IMR-90 (cell line): ENCODE results near the gene ANO4. TPM values are rescaled to one million over a fixed set of nuclear protein-coding genes. Genes with fewer than 3 reads are reported as not detected.

Experiments used
- ATAC-seq: fragments of 200-7000 bp; cut with Tn5 transposase; 2 replicates; pipeline ENCODE4 v1.9.1; 2020; ENCODE audit warnings: low read depth, mild to moderate bottlenecking, moderate library complexity
- BruUV-seq: library from RNA; stranded (reverse); fragments of 400-500 nt; replicated peaks from 2 replicates; lab custom pipeline; 2021; lab: Mats Ljungman, UMichigan
- CTCF ChIA-PET: fragments of 300-600 bp; formaldehyde crosslinking; extraction: SDS; loops from one replicate; lab custom pipeline; 2021; ENCODE audit warnings: antibody characterized with exemption; lab: Yijun Ruan, JAX
- POLR2A ChIA-PET: fragments of 300-600 bp; sonication (Branson Sonifier 250); formaldehyde crosslinking; loops from one replicate; lab custom pipeline; 2022; ENCODE audit warnings: antibody characterized with exemption; ENCODE audit not compliant: unreplicated experiment; lab: Charles Lee
- DNase-seq: peaks from one replicate; pipeline ENCODE4 v3.0.0; 2013
- H2AFZ ChIP-seq: replicated peaks from 2 replicates; pipeline ENCODE3; 2013; ENCODE audit warnings: low read length, mild to moderate bottlenecking; ENCODE audit not compliant: poor library complexity
- H2AK5ac ChIP-seq: 2 replicates; pipeline ENCODE4 v1.6.1; 2013; ENCODE audit warnings: low read depth, low read length, inconsistent platforms
- H2AK9ac ChIP-seq: replicated peaks from 2 replicates; pipeline ENCODE3; 2013; ENCODE audit warnings: mild to moderate bottlenecking, low read depth, low read length, moderate library complexity; ENCODE audit not compliant: poor library complexity
- H2BK120ac ChIP-seq: 2 replicates; pipeline ENCODE4 v1.6.1; 2013; ENCODE audit warnings: low read depth, low read length, inconsistent platforms
- H2BK15ac ChIP-seq: 3 replicates; pipeline ENCODE4 v1.6.1; 2013; ENCODE audit warnings: low read depth, low read length, inconsistent platforms
- H2BK20ac ChIP-seq: 2 replicates; pipeline ENCODE4 v1.6.1; 2013; ENCODE audit warnings: low read depth, mild to moderate bottlenecking, inconsistent platforms, low read length, moderate library complexity
- H2BK5ac ChIP-seq: 2 replicates; pipeline ENCODE4 v1.6.1; 2013; ENCODE audit warnings: mild to moderate bottlenecking, low read depth, low read length, inconsistent platforms; ENCODE audit not compliant: poor library complexity, severe bottlenecking
- H3K14ac ChIP-seq: replicated peaks from 2 replicates; pipeline ENCODE4 v1.6.1; 2013; ENCODE audit warnings: low read depth, low read length, inconsistent platforms
- H3K18ac ChIP-seq: 2 replicates; pipeline ENCODE4 v1.6.1; 2013; ENCODE audit warnings: low read depth, low read length, control low read depth
- H3K23ac ChIP-seq: 2 replicates; pipeline ENCODE4 v1.6.1; 2013; ENCODE audit warnings: low read depth, low read length, inconsistent platforms
- H3K27ac ChIP-seq: 2 replicates; pipeline ENCODE4 v1.5.1; 2013; ENCODE audit warnings: mild to moderate bottlenecking, control low read depth, low read length; ENCODE audit not compliant: insufficient read depth
- H3K27me3 ChIP-seq: 2 replicates; pipeline ENCODE4 v1.6.1; 2013; ENCODE audit warnings: low read length; ENCODE audit not compliant: control insufficient read depth, insufficient read depth
- H3K36me3 ChIP-seq: 2 replicates; pipeline ENCODE4 v1.6.1; 2013; ENCODE audit warnings: low read length, mixed read lengths; ENCODE audit not compliant: control insufficient read depth, insufficient read depth
- H3K4ac ChIP-seq: 2 replicates; pipeline ENCODE4 v1.6.1; 2013; ENCODE audit warnings: low read depth, low read length, inconsistent platforms
- H3K4me1 ChIP-seq: 2 replicates; pipeline ENCODE4 v1.6.1; 2013; ENCODE audit warnings: low read length, mixed read lengths; ENCODE audit not compliant: control insufficient read depth, insufficient read depth
- H3K4me2 ChIP-seq: 2 replicates; pipeline ENCODE4 v1.6.1; 2013; ENCODE audit warnings: low read depth, mild to moderate bottlenecking, control low read depth, low read length, moderate library complexity
- H3K4me3 ChIP-seq: 2 replicates; pipeline ENCODE4 v1.5.1; 2013; ENCODE audit warnings: low read depth, mild to moderate bottlenecking, control low read depth, low read length, moderate library complexity; ENCODE audit not compliant: insufficient read depth
- H3K56ac ChIP-seq: 2 replicates; pipeline ENCODE4 v1.6.1; 2013; ENCODE audit warnings: low read length, inconsistent platforms; ENCODE audit not compliant: insufficient read depth; ENCODE audit errors: extremely low read depth
- H3K79me1 ChIP-seq, 2 experiments: 2 replicates each; pipeline ENCODE4 v1.6.1; 2013; ENCODE audit warnings: low read length in 2 of 2, inconsistent platforms in 1 of 2, low read depth in 1 of 2
- H3K9ac ChIP-seq: 2 replicates; pipeline ENCODE4 v1.6.1; 2013; ENCODE audit warnings: low read depth, low read length, control low read depth
- H3K9me1 ChIP-seq: 2 replicates; pipeline ENCODE4 v1.6.1; 2013; ENCODE audit warnings: low read length, inconsistent platforms; ENCODE audit not compliant: insufficient read depth
- H3K9me3 ChIP-seq: 2 replicates; pipeline ENCODE4 v1.6.1; 2013; ENCODE audit warnings: low read length; ENCODE audit not compliant: control insufficient read depth, insufficient read depth
- H4K20me1 ChIP-seq: 2 replicates; pipeline ENCODE4 v1.6.1; 2013; ENCODE audit warnings: low read length, inconsistent platforms; ENCODE audit not compliant: insufficient read depth
- H4K5ac ChIP-seq: 2 replicates; pipeline ENCODE4 v1.6.1; 2013; ENCODE audit warnings: mild to moderate bottlenecking, low read depth, low read length, control low read depth
- H4K8ac ChIP-seq, 2 experiments: 2 replicates each; pipeline ENCODE4 v1.6.1; 2013; ENCODE audit warnings: low read depth in 2 of 2, low read length in 2 of 2, control low read depth in 1 of 2, inconsistent platforms in 1 of 2
- H4K91ac ChIP-seq: 2 replicates; pipeline ENCODE4 v1.6.1; 2013; ENCODE audit warnings: low read depth, low read length, inconsistent platforms; ENCODE audit not compliant: insufficient read depth
- MAFK ChIP-seq: IDR thresholded peaks from 2 replicates; pipeline ENCODE4 v1.6.1; 2012; ENCODE audit warnings: low read depth, low read length, improper control_type of control experiment
- RAD21 ChIP-seq: IDR thresholded peaks from 2 replicates; pipeline ENCODE4 v1.6.1; 2012; ENCODE audit warnings: low read length, improper control_type of control experiment
- WGBS, 2 experiments: methylation state at CpG; one replicate each; pipeline versions ENCODE4 v1.1.5 to v1.1.7; 2013; ENCODE audit warnings: missing lambda C conversion rate in 2 of 2; ENCODE audit not compliant: insufficient read length in 1 of 2; ENCODE audit errors: extremely low coverage in 2 of 2; 5-methylcytosine and 5-hydroxymethylcytosine counted together
- dilution Hi-C: fragments of 300-500 bp; cut with HindIII; formaldehyde crosslinking; loops from one replicate; pipeline ENCODE4 v1.14.3; 2018; ENCODE audit warnings: low sequenced_read_pairs; ENCODE audit not compliant: unreplicated experiment
- in situ Hi-C: fragments of 300-500 bp; cut with MboI; formaldehyde crosslinking; loops from 3 replicates; pipeline ENCODE4 v1.14.3; 2019; ENCODE audit warnings: low sequenced_read_pairs, inconsistent platforms, mixed read lengths
- intact Hi-C: fragments of 100-400 bp; cut with micrococcal nuclease; formaldehyde crosslinking; loops from 2 replicates; pipeline ENCODE4 v1.10.0; 2022
- polyA plus RNA-seq, 3 experiments: library from polyadenylated mRNA; depleted of rRNA; stranded (reverse); fragments of >200 nt; gene quantifications; 2 replicates each; pipeline ENCODE4 v1.2.3, GENCODE V29; 2012; ENCODE audit warnings: low replicate concordance in 1 of 3
- total RNA-seq: library from RNA; depleted of rRNA; stranded (reverse); fragments of >200 nt; gene quantifications from 2 replicates; pipeline ENCODE4 v1.2.3, GENCODE V29; 2012

Gene ANO4
- total and polyA plus RNA-seq, 2 of the 4 experiments (the other 2 are of a cell fraction) = 4.7 to 10.2 TPM

DNA sequence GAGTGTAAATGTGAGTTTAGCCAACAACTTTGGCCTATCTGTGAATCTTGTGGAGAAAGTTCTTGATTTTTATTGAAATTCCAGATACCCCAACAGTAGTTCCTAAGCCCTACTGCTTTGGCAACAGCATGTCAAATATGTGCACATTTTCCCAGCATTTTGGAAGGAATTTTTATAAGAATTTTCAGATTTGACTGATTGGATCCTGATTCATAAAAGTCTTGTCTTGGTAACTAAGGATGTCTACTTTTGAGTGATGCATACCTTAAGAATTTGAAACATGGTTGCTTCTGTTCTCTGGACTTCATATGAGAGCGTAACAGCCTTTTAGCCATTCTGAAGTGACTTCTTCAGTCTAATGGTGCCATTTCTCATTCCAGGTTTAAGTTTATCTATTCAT lies 106.7 kb downstream of the ANO4 start:
- H2BK15ac ChIP-seq = no peak overlapping the region
- H4K20me1 ChIP-seq = no peaks in the 10 kb centered on the region
- no TSS peak for BruUV-seq
- no peak overlapping the region for H2AK9ac ChIP-seq
- peaks cover 5% of the 10 kb centered on the region for H3K36me3 ChIP-seq
- CTCF ChIA-PET = interaction anchor here (0.6 kb wide), 1 partner anchor 18 kb away, joined by 5 read pairs; no protein-coding TSS in a partner anchor
- no peak overlapping the region for H2BK120ac ChIP-seq
- ATAC-seq = no peak
- WGBS, 2 experiments = 57% methylated on average over 1 of the region's 1 CpG; no CpG with 5 or more reads in 1 of the 2 experiments
- no peaks in the 10 kb centered on the region for H3K27me3 ChIP-seq
- no peak overlapping the region for H3K27ac ChIP-seq
- POLR2A ChIA-PET = no interaction called here
- H3K4ac ChIP-seq = no peak overlapping the region
- H3K9me1 ChIP-seq = 0 out of 2 replicates have a peak, but pooled peaks cover 6% of the 10 kb centered on the region
- in situ Hi-C loops = no loop called here
- no peak overlapping the region for H3K14ac ChIP-seq
- TF ChIP-seq MAFK (no peak), RAD21 (no peak)
- dilution Hi-C loops = no loop called here
- no peak overlapping the region for H2BK20ac ChIP-seq
- peaks cover 2% of the 10 kb centered on the region for H3K4me1 ChIP-seq
- no peak overlapping the region for H2AK5ac ChIP-seq
- no peaks in the 10 kb centered on the region for H3K9me3 ChIP-seq
- no peak overlapping the region for H3K56ac ChIP-seq
- no peaks in the 10 kb centered on the region for H3K79me1 ChIP-seq
- H3K4me2 ChIP-seq = no peak overlapping the region
- H3K4me3 ChIP-seq = no peak overlapping the region
- intact Hi-C loops = no loop called here
- H3K23ac ChIP-seq = no peak overlapping the region
- H4K8ac ChIP-seq = no peak overlapping the region
- no peak overlapping the region for H4K91ac ChIP-seq
- no peak overlapping the region for H3K18ac ChIP-seq
- no peak overlapping the region for H4K5ac ChIP-seq
- H2BK5ac ChIP-seq = no peak overlapping the region
- H2AFZ ChIP-seq = no peak overlapping the region
- H3K9ac ChIP-seq = no peak overlapping the region
- DNase-seq = no peak
